Measurements from ENCODE around the gene PPP2R5D.

PPP2R5D gene

GRCh38 chr6:43059168-43060033, 75.0 kb downstream of the PPP2R5D start, which contains the start of the genes KLC4 and MRPL2:
Gene KLC4, plus strand, starts transcription at chr6:43059631. Its CDS starts 1,705 bp downstream, at chr6:43061336.
Gene MRPL2, minus strand, starts transcription at chr6:43059434. Its CDS starts 53 bp downstream, at chr6:43059381.
- in situ Hi-C loops (cut with HindIII; ENCODE audit: low sequenced_read_pairs) = no loop called here
- peak within 1 kb of the TSS; percentile 83 for H3K4me3 ChIP-seq (ENCODE audit: low read depth, low read length)
- peak; percentile 98 for DNase-seq (ENCODE audit: low read depth)
- no peak for TF ChIP-seq CTCF (IDR thresholded peaks at IDR 0.05; ENCODE audit: low read depth, low read length, missing control alignments)

- no peak for TF ChIP-seq CTCF (IDR thresholded peaks at IDR 0.05; ENCODE audit: low read depth, low read length, missing control alignments)
- in situ Hi-C loops (cut with HindIII; ENCODE audit: low sequenced_read_pairs) = no loop called here
- peak overlapping the region; percentile 83 for H3K4me3 ChIP-seq (ENCODE audit: low read depth, low read length)
- no peak for DNase-seq (ENCODE audit: low read depth)
Observed at GRCh38 chr6:43060034-43060754, 75.8 kb downstream of the PPP2R5D start.

- TF ChIP-seq CTCF (IDR thresholded peaks at IDR 0.05; ENCODE audit: low read depth, low read length, missing control alignments) = no peak
- DNase-seq (ENCODE audit: low read depth) = no peak
- in situ Hi-C loops (cut with HindIII; ENCODE audit: low sequenced_read_pairs) = no loop called here
- H3K4me3 ChIP-seq (ENCODE audit: low read depth, low read length) = peak overlapping the region; percentile 83
Observed at GRCh38 chr6:43060755-43061633, 76.6 kb downstream of the PPP2R5D start.

- in situ Hi-C loops (cut with HindIII; ENCODE audit: low sequenced_read_pairs) = no loop called here
- no peak for TF ChIP-seq CTCF (IDR thresholded peaks at IDR 0.05; ENCODE audit: low read depth, low read length, missing control alignments)
- no peak for DNase-seq (ENCODE audit: low read depth)
- no peak overlapping the region for H3K4me3 ChIP-seq (ENCODE audit: low read depth, low read length)
Observed at GRCh38 chr6:43061861-43062260, 77.5 kb downstream of the PPP2R5D start.
